ENCODE results near the gene MAPK11.

MAPK11 gene

DNA sequence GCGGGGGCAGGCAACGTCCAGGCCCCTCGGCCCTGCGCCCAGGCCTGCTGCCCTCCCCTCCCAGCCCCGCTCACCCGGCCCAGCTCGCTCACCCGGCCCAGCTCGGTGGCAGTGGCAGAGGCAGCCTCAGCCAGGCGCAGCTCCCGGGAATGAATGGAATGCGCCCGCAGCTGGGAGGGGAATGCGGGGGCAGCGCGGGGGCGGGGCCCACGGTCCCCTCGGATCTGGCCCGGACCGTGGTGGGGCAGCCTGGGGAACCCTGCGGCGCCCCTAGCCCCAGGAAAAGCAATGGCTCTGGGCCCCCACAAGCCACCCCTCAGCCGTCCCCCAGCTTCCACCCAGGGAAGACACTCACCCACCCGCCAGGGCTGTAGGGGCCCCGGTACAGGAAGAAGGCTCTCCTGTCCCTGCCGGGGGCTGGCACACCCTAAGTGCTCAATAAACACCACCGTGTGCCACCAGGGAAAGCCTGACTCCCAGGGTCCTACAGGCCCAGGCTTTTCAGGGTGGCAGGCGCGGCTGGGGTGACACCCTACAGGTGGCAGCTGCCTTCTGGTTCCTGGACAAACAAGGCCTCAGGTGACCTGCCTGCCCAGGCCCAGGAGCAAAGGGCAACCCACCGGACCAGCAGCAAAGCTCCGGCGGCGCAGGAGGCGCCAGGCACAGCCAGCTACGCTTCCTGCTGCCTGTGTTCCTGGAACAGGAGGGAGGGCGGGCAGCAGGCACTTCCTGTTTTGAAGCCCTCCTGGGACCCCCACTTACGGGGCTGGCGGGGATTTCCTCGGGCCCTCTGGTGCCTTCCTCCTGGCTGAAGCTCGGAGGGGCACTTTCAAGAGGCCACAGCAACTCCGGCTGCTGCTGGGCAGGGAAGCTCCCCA is 23.5 kb upstream of the MAPK11 start:
- DNase-seq = no peak

DNA sequence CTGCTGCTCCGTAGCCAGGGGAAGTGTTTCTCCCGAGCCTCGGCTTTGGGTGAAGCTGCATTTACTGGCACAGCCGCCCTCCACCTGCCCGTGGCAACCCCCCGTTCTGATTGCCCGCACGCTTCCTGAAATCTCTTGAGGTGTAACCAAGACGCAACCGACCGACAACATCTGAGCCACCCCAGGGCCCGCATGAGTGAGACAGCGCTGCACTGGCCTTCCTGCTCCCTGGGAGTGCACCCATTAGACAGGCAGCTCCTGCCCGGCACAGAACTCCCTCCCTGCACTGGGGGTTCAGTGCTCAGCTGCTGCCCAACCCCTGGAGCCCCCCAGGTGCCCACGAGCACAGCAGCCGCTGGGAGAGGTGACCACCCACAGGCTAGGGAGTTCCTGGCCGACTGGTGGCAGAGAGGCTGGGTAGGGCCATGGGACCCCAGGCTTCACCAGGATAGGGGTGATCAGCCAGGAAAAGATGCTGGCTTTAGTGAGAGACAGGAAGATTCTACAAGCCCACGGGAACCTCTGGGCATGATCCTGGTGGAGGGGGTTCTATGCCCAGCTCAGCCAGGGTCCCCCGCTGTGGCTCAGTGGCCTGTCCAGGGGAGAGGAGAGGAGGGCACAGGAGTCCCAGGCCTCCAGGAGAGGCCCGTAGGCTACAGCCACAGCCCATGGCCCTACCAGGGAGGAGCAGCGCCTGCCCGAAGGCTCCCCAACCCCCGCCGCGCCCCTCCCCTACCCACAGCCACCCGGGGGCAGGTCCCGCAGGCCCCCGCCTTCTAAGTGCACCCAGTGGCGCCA is 22.7 kb upstream of the MAPK11 start:
- no peak for DNase-seq

DNA sequence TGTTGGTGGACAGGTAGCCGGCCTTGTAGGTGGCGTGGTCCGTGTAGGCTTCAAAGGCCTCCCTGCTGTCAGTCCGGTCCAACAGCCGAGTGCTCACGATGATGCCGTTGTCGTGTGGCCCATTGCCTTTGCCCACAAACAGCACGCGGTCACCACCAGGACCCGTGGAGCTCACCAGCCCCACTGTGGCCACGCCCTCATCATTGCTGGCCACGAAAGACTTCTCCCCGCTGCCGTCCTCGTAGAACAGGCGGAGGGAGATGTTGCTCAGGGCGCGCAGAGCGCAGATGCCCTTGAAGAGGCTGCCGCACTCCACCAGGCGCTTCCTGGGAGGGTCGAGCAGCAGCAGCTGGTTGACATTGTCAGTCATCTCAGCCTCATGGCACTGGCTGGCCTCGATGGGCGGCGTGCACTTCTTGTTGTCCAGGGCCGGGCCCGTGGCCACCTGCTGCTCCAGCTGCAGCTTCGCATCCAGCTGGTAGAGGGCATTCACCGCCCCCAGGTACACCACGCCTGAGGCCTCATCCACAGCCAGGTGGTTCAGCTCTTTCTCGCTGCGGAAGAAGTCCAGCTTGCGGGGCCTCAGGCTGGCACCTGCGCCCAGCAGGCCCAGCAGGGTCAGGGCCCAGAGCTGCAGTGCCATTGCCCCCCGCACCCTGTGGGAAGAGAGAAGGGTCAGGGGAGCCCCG is 19.9 kb upstream of the MAPK11 start:
- DNase-seq = no peak

DNA sequence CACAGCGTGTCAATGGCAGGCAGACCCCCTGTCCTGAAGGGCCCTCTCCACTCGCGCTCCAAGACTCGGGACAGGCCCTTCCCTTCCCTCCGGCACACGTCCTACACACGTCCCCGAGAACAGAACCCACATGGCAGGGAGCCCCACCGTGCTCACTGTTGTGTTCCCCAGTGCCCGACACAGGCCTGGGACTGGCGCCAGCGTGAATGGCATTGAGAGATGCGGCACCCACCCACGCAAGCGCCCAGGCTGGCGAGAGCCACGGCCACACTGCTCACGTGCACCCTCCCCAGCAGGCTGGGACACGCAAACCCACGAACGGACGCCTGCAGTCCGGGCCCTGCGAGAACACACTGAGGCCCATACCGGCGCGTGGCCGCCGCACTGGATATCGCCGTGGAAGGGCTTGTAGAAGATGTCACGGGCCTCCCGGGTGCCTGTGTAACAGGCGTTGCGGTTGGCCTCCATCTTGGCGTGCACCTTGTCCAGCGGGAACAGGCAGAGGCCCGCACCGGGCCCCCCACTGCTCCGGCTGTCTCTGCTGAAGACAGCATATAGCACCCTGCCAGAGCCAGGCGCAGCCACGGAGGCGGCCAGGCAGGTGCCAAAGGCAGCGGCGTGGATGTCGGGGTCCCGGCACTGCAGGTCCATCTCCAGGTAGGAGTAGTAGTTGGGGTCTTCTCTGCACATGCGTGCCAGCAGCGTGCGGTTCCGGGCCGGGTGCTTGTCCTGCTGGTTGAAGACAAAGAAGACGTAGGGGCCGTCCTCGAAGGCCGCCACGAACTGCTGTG is 19.2 kb upstream of the MAPK11 start:
- DNase-seq = no peak

DNA sequence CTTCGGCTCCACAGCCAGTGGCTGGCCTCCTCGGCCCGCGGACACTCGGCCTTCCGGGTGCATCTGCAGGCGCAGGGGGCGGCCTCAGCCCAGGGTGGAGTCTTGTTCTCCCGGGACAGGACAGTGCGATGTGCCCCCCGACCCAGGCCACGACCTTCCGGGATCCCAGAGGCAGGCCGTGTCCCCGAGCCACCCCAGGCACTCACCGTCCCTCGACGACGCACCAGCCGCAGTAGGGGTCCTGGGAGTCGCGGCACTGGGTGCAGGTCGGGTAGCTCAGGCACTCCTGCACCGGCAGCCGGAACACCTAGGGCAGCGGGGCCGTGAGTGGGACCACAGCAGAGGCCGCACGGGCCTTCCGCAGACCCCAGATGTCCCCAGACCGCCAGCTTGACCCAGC is 17.6 kb upstream of the MAPK11 start:
- no peak for DNase-seq

DNA sequence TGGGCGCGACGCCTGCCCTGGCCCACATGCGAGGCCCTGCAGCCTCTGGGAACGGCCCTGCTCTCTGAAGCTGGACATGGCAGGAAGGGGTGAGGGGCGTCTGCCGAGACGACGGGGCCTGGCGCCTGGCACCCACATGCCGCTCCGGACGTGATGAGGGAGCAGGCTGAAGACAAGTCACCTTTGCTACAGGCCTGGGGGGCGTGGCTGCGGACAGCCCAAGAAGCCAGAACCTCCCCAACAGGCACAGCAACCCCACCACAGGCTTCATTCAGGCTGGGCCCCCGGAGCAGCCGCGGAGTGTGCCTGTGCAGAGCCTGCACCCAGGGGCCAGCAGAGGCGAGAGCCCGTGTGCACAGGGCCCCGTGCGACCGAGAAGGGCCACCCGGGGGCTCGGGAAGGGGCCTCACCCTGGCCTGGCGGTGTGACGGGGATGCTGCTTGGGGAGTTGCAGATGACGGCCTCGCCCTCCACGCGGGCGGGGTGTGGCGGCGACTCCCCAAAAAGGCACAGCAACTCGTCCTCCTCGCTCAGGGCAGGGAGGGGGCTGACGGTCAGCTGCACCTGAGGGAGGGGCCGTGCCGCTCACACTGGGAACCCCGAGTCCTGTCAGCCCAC is 16.6 kb upstream of the MAPK11 start:
- no peak for DNase-seq

DNA sequence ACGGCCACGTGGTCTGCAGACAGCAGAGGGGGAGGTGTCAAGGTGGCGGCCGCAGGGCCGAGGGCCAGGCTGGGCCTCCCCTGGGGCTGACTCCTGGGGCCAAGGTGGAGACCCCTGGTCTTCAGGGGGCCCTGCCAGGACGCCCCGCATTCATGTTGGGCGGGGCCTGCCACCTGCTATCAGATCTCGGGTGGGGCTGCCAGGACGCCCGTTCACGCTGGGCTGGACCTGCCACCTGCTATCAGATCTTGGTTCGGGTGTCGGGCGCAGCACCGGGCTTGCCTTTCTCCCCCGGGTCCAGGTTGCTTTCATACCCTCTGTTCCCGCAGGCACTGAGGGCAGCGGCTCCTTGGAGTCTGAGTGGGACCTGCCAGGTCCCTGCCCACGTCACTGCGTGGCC is 16.1 kb upstream of the MAPK11 start:
- no peak for DNase-seq

DNA sequence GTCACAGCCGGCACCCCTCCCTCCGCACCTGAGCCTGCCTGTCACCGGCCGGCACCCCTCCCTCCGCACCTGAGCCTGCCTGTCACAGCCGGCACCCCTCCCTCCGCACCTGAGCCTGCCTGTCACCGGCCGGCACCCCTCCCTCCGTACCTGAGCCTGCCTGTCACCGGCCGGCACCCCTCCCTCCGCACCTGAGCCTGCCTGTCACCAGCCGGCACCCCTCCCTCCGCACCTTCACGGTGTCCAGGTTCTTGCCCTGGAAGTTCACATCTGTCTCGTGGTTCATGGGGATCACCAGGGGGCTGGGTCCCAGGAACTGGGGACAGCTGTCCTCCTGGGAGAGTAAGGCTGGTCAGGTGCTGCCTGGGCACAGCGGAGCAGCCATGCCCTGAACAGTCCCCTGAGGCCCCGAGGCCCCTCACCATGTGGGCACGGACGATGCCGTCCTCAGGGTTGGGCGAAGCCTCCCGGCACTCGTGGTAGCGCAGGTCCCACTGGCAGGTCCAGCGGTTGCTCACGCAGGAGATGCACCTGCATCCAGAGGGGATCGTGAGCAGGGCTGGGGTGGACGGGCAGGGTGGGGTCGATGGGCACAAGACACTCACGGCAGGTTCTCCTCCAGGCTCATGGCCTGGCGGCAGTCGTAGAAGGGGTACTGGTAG is 15.5 kb upstream of the MAPK11 start:
- no peak for DNase-seq

DNA sequence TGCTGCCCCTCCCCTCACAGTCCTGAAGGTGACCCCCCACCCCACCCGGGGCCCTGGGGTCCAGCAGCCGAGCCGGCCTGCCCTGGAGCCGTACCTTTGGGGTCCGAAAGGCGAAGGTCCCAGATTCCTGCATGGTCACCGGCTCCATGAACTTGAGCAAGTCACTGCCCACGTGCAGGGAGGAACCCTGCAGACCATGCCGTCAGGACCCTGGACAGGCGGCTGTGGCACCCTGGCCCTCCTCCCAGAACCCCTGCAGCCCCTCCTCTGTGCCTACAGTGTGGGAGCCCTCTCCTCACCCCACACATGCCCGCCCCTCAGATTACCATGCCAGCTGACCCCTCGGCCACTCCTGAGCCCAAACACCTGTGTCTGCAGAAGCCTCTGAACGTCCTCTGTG is 14.3 kb upstream of the MAPK11 start:
- no peak for DNase-seq

DNA sequence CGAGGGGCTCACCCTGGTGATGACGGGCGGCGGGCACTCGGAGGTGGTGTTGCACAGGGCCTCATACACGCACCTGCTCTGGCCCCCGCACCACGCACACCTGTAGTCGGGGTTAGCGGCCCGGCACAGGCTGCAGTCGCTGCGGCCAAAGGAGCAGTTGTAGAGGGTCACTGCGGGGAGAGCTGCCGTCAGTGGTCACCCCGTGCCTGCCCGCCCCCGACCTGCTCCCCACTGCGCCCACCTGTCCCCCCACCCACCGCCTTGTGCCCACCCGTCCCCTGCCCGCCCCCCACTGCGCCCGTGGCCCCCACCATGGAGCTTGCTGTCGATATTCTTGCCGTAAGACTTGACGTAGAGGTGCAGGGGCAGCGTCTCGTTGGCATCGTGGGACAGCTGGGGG is 13.6 kb upstream of the MAPK11 start:
- no peak for DNase-seq

DNA sequence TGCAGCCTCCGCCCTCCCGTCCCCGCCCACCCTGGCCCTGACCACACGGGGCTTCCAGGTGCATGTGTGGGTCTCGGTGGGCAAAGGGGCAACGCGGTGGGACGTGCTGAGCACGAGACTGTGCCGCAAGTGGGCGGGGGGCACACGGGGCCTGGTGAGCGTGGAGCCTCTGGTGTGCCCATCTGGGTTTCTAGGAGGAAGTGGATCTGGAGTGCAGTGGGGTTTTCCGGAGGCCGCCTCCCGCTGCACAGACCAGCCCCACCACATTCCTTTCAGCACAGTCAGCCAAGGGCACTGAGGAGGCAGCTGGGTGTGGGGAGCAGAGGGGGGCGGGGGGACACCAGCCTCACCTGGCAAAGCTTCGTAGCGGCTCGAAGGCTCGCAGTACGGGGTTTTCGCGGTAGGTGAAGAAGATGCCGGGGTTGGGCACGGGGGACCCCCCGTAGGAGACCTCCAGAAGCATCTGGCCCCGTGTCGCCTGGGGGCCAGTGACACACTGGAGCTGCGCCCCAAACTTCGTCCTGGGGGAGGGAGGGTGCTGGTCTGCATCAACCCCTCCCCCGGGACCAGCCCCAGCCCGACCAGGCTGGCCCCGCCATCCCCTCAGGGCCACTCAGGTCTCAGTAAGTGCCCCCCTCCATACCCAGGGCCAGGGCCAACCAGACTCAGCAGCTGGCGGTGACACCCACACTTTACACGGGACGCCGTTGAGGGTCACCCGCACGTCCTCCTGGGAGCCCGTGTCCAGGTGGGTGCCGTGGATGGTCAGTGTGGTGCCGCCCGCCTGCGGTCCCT is 12.4 kb upstream of the MAPK11 start:
- DNase-seq = no peak

DNA sequence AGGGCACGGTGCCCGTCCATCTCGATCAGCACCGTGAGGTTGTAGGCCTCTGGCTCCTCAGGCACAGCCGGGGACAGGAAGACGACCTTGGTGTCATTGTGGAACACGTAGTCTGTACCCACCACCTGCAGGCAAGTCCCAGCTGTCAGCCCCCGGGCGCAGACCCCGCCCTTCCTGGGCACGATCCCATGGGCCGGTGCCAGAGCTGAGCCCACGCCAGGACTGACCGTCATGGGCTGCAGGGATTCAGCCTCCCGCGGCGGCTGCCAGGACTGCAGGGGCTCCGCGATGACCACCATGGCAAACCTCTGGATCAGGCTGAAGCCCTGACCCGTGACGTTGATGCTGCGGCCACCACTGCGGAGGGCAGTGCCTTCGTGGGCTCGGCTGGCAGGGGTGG is 11.8 kb upstream of the MAPK11 start:
- no peak for DNase-seq

DNA sequence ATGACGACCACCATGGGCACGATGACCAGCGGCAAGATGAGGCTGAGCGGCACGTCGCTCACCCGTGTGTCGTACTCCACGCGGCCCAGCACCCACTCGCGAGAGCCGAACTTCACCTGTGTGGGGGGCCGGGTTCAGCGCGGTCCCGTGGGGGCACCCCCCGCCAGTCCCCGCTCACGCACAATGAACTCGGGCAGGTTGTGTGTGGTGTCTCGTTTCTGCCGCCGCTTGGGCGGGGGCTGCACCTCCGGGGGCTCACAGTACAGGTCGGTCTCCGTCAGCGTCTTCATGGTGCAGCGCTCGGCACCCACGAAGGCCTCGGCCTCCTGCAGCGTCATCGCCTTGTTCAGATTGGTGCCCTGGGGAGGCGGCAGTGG is 11.2 kb upstream of the MAPK11 start:
- DNase-seq = no peak

DNA sequence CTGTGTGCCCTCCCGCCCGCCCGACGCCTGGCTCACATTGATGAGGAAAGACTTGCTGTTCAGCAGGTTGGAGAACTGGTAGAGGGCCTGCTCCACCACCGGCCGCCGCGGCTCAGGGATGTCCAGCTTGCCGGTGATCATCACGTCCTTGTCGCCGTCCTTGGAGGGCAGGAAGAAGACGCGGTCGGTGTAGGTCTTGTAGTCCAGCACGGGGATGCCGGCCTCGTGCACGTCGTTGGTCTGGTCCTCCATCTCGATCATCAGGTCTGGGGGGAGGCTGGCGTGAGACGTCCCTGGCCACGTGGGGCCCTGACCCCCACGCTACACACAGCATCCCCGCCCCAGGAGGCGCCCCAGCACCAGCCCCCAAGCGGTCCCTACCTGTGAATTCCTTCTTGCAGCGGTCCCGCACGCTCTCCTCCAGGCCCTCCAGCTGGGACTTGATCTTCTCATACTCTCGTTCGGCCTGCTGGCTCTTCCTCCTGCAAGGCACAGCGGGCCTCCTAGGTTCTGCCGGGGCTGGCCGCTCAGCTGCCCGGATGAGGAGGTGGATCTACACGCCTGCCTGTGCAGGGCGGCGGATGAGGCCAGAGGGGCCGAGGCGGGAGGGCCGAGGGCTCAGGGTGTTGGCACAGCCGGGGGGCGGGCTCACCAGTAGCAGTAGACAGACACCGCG is 10.7 kb upstream of the MAPK11 start:
- no peak for DNase-seq

DNA sequence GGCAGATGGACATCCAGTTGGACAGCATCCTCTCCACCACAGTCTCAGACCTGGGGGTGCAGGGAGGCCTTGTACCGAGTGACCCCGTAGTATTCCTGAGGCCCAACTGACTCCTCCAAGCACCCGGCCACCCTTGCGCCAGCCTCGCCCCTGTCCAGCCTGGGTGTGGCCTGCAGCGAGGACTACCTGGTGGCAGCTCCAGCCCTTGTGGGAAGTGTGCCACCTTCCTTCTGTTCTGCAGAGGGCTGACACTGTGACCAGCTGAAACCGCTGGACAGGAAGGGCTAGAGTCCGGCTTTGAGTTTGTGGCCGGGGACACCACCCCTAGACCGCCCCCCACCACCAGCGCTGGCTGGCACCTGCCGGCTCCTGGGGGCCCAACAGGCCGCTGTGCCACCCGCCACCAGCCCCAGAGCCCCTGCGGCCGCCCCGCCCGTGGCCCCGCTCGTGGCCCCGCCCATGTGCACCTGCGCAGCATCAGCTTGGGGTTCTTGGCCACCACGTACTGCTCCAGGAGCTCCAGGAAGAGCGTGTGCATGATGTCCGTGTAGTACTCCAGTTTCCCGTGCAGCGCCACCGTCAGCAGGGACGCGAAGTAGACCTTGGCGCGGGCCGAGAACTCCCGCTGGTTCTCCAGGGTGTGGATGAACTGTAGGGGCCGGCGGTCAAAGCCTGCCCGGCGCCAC is 10.0 kb upstream of the MAPK11 start:
- DNase-seq = no peak

DNA sequence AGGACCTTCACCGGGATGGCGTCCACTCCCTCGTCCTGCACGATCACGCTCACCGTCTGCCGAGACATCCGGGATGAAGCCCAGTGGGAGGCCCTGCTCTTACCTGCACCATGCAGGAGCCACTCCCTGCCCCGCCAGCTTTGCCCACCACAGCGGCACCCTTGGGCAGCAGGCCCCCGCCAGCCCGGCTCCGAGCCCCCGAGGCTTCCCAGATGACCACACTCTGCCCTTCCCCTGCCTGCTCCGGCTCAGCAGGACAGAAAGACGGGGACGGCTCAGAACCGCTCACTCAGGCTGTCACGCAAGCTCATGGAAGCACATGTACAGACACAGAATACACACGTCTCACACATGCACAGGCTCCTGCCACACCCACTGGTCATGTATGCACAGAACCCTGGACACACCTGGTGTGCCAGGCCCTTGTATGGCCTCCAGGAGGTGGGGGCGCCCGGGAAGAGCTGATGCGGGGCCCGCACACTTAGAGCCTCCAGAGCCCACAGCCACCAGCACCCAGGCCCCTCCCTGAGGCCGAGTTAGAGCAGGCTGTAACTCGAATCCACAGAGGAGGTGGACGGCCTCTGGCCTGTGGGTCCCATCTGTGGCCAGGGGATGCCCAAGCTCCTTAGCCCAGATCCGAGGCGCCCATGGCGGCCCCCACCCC is 8.9 kb upstream of the MAPK11 start:
- no peak for DNase-seq

DNA sequence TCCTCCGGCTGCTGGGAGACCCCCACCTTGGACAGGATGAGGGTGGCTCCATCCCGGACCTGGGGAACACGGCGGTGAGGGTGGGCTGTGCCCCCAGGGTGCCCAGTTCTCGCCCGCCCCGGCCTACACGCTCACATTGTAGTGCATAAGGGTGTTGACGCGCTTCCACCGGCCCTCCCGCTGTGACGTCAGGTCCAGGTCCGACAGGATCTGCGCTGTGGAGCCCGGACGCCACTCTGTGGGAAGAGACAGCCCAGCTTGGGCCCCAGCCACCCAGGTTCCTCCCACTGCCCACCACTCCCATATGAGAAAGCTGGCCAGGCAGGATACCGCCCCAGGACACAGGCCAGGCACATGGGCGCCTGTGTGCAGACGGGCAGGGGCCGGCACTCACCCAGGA is 8.3 kb upstream of the MAPK11 start:
- DNase-seq = no peak

DNA sequence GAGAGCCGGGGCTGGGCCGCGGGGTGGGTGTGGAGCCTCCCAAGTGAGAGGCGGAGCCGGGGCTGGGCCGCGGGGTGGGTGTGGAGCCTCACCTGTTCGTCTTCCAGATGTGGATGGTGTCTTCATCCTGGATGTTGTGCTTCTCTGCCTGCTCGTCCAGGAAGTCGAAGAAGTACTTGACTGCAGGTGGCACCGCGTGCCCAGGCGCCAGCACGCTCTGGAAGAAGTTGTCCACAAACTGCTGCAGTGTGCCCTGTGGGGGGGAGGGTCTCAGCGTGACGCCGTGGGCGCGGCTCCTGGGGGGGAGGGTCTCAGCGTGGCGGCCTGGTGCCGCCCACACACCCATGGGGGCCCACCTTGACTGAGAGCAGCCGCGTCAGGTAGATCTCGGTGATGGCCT is 7.6 kb upstream of the MAPK11 start:
- no peak for DNase-seq

DNA sequence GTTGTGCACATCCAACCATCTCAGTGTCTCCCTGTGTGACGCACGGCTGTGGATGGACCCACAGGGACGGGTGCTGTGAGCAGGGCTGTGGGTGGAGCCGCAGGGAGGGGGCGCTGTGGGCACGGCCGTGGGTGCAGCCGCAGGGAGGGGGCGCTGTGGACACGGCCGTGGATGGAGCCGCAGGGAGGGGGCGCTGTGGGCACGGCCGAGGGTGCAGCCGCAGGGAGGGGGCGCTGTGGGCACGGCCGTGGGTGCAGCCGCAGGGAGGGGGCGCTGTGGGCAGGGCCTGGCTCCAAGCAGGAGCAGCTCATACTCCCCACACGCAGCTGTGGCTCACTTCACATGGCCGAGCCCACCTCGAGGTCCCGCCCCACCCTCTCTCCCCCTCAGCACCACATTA is 6.0 kb upstream of the MAPK11 start:
- DNase-seq = no peak

All from NCI-H748 treated with DMSO at 0.1 percent for 48 hours (cell line).